GM19238 (cell line): ENCODE results near the gene SPINK4.

Experiments
- DNase-seq: peaks from one replicate; pipeline ENCODE4 v3.0.0; 2011; ENCODE audit warnings: low spot score; ENCODE audit not compliant: insufficient read length

The SPINK4 gene

GRCh38 chr9:33229359-33230114, 10.4 kb upstream of the SPINK4 start:
- DNase-seq, result no peak

GRCh38 chr9:33230756-33231622, 9.0 kb upstream of the SPINK4 start:
- no peak for DNase-seq

GRCh38 chr9:33231623-33231942, 8.4 kb upstream of the SPINK4 start:
- no peak for DNase-seq

GRCh38 chr9:33232815-33233214, 7.2 kb upstream of the SPINK4 start:
- no peak for DNase-seq

GRCh38 chr9:33233626-33234342, 6.2 kb upstream of the SPINK4 start:
- no peak for DNase-seq

- DNase-seq, result no peak
Measured at GRCh38 chr9:33234511-33235467, 5.2 kb upstream of the SPINK4 start.

GRCh38 chr9:33236571-33236970, 3.4 kb upstream of the SPINK4 start:
- DNase-seq, result no peak

- DNase-seq, result no peak
Measured at GRCh38 chr9:33241298-33241697, 1.3 kb downstream of the SPINK4 start.

- DNase-seq, result no peak
Measured at GRCh38 chr9:33242609-33243134, 2.7 kb downstream of the SPINK4 start.

GRCh38 chr9:33244137-33244784, 4.3 kb downstream of the SPINK4 start:
- no peak for DNase-seq

- no peak for DNase-seq
Measured at GRCh38 chr9:33245341-33245740, 5.4 kb downstream of the SPINK4 start.

GRCh38 chr9:33246269-33246860, 6.4 kb downstream of the SPINK4 start:
- DNase-seq, result no peak

- DNase-seq, result no peak
Measured at GRCh38 chr9:33248606-33249005, 8.6 kb downstream of the SPINK4 start.

- no peak for DNase-seq
Measured at GRCh38 chr9:33249087-33249658, 9.2 kb downstream of the SPINK4 start.

- no peak for DNase-seq
Measured at GRCh38 chr9:33249983-33250382, 10.0 kb downstream of the SPINK4 start.

GRCh38 chr9:33250458-33250995, 10.6 kb downstream of the SPINK4 start:
- DNase-seq, result no peak

GRCh38 chr9:33254211-33254610, 14.2 kb downstream of the SPINK4 start:
- DNase-seq, result no peak

GRCh38 chr9:33255014-33255413, 15.0 kb downstream of the SPINK4 start:
- DNase-seq, result no peak

GRCh38 chr9:33255471-33255870, 15.5 kb downstream of the SPINK4 start:
- DNase-seq, result no peak
